NCI-H82 (cell line): ENCODE results near the gene MRPS35.
"Not testable (repeated sequence)": the region's sequence is repeated elsewhere in the genome, so short reads cannot be mapped to it uniquely, and the experiment has no call there.

Experiments used
- DNase-seq: peaks from one replicate; lab custom pipeline; 2025; lab: John Stamatoyannopoulos, UW

Gene MRPS35

DNA sequence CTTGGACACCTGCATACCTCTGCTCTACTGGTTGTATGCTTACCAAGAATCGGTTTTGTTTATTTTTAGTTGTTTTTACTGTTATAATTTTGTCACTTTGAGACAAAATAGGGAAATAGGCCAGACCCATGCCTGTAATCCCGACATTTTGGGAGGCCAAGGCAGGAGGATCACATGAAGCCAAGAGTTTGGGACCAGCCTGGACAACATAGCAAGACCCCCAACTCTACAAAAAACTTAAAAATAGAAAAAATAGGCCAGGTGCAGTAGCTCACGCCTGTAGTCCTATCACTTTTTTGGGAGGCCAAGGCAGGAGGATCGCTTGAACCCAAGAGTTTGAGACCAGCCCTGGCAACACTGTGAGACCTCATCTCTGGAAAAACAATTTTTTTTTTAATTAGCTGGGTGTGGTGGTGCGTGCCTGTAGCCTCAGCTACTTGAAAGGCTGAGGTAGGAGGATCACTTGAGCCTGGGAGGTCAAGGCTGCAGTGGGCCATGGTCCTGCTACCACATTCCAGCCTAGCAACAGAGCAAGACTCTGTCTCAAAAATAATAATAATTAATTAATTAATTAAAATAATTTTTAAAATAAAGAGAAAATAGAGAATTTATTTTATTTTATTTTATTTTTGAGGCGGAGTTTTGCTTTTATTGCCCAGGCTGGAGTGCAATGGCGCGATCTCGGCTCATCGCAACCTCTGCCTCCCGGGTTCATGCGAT is 1.3 kb upstream of the MRPS35 start:
- no peak for DNase-seq

- DNase-seq = peak; percentile 66
Measured at GRCh38 chr12:27709932-27710591, 570 bp upstream of the MRPS35 start.

DNA sequence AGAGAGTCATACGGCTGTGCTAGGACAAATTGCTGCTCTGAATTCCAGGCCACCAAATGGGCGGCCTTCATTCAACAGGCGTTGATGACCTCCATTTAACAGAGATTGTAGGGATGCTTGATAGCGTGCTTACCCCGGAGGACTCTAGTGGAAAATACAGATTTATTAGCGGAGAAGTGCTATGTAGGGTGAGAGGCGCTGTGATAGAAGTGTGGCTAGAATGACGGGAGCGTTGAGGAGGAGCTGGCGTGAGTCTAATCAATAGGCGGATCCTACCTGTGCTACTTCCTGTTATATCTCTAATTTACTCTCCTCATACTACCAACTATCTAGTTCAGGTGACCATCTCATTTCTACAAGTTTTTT is 668 bp downstream of the MRPS35 start:
- peak; percentile 60 for DNase-seq

GRCh38 chr12:27711967-27712366 is 1.3 kb downstream of the MRPS35 start:
- no peak for DNase-seq

DNA sequence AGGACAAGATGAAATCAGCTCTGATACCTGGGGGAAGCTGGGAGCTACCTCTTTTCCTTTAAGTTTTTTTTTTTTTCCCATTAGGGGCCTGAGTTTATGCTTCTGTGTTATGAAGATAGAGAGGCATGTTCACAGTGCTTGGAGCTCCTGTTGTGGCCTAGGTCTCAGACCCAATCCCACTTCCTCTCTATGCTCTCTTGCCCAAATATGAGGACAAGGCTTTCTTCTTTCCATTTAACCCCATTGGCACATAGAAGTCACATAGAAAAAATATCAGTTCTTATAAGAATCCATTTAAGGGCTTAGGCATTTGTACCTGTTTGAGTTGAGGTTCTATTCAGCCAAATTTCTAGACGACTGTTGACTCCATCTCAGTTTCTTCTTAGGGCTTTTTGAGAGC is 12.6 kb downstream of the MRPS35 start:
- no peak for DNase-seq

GRCh38 chr12:27730097-27730588 is 19.5 kb downstream of the MRPS35 start:
- no peak for DNase-seq

- peak; percentile 11 for DNase-seq
Measured at GRCh38 chr12:27732281-27732680, 21.6 kb downstream of the MRPS35 start.

GRCh38 chr12:27733052-27733656 is 22.5 kb downstream of the MRPS35 start:
- peak; percentile 51 for DNase-seq

- no peak for DNase-seq
Measured at GRCh38 chr12:27733791-27734190, 23.2 kb downstream of the MRPS35 start.

GRCh38 chr12:27734321-27734720 is 23.7 kb downstream of the MRPS35 start:
- DNase-seq = not testable (repeated sequence)

- DNase-seq = no peak
Measured at GRCh38 chr12:27743601-27744000, 33.0 kb downstream of the MRPS35 start.

DNA sequence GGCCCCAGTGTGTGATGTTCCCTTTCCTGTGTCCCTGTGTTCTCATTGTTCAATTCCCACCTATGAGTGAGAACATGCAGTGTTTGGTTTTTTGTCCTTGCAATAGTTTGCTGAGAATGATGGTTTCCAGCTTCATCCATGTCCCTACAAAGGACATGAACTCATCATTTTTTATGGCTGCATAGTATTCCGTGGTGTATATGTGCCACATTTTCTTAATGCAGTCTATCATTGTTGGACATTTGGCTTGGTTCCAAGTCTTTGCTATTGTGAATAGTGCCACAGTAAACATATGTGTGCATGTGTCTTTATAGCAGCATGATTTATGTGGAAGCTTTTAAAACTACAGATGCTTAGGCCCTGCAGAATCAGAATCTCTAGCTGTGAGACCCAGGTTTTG is 35.1 kb downstream of the MRPS35 start:
- not testable (repeated sequence) for DNase-seq

DNA sequence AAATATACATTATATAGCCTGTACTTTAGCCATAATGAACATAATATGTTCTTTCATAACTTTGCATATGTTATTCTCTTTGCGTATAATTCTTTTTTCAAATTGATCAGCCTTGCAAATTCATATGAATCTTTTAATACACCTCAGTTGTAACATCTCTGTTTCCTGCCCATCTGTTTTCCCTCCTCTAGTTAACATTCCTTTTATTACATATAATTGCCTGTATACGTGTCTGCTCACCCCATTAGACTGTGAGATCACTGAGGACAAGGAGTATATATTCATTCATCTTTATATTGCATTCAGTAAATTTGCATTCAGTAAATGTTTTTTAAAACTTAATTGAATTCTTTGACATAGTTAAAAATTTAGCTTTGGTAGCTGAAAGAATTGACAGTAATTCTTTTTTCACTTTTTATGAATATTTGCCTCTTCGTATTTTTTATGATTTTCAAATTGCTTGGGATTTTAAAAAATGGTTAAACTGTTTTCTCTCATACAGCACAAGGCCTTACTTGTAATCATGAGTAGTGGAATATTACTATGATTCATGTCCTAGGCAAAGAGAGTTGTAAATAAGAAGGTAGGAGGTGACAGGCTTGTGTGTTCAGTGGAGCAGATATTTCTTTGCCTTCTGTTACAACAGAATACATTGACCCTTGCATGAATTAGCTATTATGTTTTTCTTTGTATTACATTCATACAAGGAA is 36.6 kb downstream of the MRPS35 start:
- no peak for DNase-seq

DNA sequence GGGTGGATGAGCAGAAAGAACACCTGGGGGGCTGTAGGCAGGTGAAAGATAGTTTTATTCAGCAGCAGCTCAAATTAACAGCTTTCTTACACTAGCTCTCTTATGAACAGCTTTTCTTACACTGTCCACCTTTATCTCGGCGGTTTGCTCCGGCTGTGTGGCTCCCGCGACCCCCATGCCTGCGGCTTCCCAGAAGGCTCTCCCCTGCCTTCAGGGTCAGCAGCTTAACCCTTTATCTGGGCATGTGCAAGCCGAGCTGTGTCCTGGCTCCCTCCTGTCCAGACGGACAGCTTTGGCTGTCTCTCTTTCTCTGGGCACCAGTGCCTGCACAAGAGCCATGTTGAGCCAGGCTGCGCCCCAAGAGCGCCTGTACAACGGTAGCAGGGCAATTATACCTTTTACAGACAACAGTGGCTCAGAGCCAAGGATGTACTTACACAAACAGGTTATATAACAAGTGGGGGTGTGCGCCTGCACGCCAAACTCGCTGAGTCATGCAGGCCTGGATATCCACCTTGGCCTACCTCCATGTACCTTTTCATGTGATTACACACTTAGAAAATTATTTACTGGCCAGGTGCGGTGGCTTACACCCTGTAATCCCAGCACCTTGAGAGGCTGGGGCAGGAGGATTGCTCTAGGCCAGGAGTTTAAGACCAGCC is 40.9 kb downstream of the MRPS35 start:
- peak; percentile 12 for DNase-seq

DNA sequence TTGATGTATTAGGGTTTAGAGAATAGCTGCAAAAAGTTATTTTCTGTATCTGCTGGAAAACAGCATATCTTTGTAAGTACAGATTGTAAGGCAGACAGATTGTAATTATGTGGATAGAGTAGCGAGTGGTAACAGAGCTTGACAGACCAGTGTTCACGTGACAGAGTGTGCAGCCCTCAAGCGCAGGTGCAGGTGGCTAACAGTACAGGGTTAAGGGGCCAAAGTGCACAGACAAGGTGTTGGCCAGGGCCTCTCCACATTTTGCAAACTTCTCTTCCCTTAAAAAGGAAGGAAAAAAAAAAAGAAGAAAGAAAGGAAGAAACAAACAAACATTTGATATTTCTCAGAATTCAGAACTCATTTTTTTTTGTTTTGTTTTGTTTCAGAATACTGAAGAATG is 44.2 kb downstream of the MRPS35 start:
- no peak for DNase-seq

GRCh38 chr12:27756670-27757195 is 46.1 kb downstream of the MRPS35 start:
- DNase-seq = no peak

GRCh38 chr12:27762757-27763156 is 52.1 kb downstream of the MRPS35 start:
- DNase-seq = no peak

DNA sequence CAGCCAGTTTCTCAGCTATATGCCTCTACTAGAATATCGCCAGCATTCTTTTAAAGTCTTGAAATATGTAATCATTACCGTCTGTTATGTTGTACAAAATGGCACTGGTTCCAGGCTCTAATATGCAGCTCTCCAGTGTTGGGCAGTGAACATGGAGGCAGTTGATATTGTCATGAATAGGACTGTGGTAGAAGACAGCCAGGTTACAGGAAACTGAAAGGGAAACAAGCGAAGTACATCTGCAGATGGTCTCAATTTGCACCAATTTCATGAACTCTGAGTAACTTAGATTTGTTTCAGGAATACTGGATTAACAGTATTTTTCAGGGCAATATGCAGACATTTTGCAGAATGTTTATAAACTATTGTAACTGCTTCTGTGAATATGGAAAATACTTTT is 56.0 kb downstream of the MRPS35 start:
- DNase-seq = no peak

- DNase-seq = no peak
Measured at GRCh38 chr12:27769142-27769673, 58.6 kb downstream of the MRPS35 start.

DNA sequence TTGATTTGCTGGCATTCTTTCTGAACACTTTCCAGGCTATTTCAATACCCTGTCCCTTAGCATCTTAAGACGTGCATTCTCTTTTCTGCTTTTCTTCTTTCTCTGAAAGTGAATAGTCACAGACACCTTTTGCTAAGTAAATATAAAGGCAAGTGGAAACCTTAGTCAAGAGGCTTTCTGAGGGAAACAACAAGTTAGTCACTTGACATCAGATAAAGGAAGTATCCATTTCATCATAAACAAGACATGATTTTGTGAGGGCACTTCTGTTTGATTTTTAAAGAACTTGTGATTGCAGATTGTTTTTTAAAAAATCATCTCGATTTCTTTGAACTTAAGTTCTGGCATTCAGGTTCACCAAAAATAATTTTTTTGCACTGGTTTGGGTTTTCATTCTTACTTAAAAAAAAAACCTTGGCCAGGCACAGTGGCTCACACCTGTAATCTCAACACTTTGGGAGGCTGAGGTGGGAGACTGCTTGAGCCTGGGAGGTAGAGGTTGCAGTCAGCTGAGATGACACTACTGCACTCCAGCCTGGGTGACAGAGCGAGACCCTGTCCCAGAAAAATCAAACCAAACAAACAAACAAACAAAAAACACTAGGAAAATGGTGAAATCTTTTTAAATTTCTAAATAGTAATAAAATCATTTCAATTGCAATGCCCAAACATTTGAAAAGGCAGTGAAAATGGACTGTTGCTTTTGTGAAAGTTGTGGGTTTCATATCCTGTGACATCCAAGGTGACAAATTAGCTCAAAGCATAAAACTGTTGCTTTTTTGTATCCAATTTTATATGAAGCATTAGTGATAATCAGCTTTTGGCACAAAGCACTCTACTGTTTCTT is 61.1 kb downstream of the MRPS35 start:
- no peak for DNase-seq
